ENCODE data around the gene TTBK2.

DNA sequence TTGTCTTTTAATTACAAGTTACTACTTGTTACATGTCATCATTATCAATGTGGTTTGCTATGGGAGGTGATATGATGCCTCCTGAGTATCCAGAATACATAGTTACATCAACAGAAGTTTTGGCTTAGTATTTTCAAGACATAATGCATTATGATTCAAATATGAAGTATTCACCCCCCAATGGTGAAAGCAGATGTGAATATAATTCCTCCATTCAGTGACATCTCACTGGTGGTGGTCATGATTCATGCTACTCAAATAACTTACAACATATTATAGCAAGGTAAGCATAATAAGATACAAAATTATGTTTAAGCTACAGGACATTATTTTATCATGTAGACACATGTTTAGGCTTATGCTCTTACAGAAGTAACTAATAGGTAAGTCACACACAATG, 34.9 kb upstream of the TTBK2 start:
- TF ChIP-seq, protein P1, sequence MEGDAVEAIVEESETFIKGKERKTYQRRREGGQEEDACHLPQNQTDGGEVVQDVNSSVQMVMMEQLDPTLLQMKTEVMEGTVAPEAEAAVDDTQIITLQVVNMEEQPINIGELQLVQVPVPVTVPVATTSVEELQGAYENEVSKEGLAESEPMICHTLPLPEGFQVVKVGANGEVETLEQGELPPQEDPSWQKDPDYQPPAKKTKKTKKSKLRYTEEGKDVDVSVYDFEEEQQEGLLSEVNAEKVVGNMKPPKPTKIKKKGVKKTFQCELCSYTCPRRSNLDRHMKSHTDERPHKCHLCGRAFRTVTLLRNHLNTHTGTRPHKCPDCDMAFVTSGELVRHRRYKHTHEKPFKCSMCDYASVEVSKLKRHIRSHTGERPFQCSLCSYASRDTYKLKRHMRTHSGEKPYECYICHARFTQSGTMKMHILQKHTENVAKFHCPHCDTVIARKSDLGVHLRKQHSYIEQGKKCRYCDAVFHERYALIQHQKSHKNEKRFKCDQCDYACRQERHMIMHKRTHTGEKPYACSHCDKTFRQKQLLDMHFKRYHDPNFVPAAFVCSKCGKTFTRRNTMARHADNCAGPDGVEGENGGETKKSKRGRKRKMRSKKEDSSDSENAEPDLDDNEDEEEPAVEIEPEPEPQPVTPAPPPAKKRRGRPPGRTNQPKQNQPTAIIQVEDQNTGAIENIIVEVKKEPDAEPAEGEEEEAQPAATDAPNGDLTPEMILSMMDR (IDR thresholded peaks at IDR 0.05), result no peak
- TF ChIP-seq POLR2A (IDR thresholded peaks at IDR 0.05), result no peak
- TF ChIP-seq POLR2AphosphoS5 (IDR thresholded peaks at IDR 0.05), result no peak

Measured in transverse colon (tissue), 4 donors.